ENCODE data around the gene NOL4L.

GRCh38 chr20:32482143-32482441, 103.0 kb downstream of the NOL4L start:
- TF ChIP-seq CTCF (conservative IDR thresholded peaks at IDR 0.05; ENCODE audit: low read depth, low read length), result no peak
- TF ChIP-seq EZH2 (IDR thresholded peaks at IDR 0.05; ENCODE audit: borderline replicate concordance, low read depth, low read length, poor library complexity, severe bottlenecking), result no peak

Data from A673 (cell line).